ENCODE results near the gene CMTM2.
"Not testable (repeated sequence)": the region's sequence is repeated elsewhere in the genome, so short reads cannot be mapped to it uniquely, and the experiment has no call there.

CMTM2 gene

DNA sequence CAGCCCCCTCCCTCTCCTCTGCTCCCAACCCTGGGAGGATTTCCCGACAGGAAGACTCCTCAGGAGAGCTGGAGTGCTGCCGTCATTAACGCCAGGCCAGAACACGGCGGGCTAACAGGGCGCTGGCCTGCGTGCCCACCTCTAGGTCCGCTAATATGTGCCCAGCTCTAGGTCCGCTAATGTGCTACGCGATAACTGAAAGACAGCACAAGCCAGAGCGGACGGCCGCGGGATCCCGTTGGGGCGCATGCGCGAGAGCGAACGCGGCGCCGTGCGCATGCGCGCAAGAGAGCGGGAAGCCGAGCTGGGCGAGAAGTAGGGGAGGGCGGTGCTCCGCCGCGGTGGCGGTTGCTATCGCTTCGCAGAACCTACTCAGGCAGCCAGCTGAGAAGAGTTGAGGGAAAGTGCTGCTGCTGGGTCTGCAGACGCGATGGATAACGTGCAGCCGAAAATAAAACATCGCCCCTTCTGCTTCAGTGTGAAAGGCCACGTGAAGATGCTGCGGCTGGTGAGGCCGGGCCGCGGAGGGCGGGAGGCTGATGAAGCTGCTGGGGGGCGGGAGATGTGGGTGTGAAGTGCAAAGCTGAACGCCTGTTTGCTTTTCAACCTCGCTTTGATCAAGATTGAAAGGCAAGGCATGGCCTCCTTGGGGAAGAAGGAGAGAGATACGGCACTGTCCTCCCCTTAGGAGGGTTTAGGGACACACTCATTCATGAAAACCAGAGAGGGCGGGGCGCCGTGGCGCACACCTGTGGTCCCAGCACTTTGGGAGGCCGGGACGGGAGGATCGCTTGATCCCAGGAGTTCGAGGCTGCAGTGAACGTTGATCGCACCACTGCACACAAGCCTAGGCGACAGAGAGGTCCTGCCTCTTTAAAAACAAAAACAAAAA is 26.7 kb upstream of the CMTM2 start, which contains the start of gene CKLF:
Gene CKLF, plus strand, starts transcription at position 291 of the 892 bp plus-strand sequence. Its CDS starts 140 bp downstream, at position 431.
- peak; percentile 69 to 73 for DNase-seq (ENCODE audit: low read depth in 2 of 2)

DNA sequence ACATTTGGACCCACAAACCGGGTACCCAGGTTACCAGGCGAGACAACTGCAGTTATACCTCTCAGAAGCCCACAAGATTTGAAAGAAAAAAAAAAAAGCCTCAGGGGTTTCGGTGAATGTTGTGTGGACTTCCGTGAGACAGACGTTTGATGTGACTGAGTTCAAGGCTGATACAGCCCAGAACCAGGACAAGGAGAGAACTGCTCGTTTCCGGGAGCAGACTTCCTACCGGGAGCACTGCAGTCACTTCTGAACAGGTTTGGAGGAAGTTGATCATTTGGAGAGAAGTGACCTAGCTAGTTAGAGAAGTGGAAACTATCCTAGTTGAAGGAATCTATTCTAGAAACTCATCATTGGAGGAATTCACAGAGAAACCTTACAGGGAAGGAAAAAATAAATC is 26.0 kb upstream of the CMTM2 start:
- no peak for DNase-seq (ENCODE audit: low read depth in 2 of 2)

DNA sequence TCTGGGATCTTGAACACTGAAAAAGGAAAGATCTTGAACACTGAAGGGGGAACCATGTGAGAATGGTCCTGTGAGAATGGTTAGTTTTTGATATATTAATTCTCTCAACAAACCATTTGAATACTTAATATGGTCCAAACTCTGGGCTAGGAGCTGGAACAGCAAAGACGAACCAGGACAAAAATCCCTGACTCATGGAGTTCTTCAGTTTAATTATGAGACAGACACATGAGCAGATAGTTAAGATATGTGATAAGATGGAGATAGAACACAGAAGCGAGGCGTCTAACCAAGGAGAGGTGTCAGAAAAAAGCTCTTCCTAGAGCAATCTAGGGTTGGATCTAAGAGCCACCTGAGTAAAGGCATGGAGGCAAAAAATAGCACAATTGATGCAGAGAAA is 25.2 kb upstream of the CMTM2 start:
- no peak for DNase-seq (ENCODE audit: low read depth in 2 of 2)

DNA sequence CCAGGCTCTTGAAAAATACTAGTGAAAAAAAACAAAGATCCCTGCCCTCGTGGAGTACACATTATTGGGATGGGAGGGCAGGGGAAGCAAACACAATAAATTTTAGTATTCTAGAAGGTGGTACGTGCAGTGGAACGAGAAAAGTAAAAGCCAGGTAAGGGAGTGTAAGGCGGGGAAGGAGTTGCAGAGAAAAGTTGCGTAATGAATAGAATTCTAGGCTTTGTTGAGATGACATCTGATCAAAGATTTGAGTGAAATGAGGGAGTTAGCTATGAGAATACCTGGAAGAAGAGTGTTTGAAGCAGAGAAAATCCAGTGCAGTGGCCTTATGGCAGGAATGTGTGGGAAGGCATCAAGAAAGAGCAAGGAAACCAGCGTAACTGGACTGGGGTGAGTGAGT is 24.8 kb upstream of the CMTM2 start:
- no peak for DNase-seq (ENCODE audit: low read depth in 2 of 2)

DNA sequence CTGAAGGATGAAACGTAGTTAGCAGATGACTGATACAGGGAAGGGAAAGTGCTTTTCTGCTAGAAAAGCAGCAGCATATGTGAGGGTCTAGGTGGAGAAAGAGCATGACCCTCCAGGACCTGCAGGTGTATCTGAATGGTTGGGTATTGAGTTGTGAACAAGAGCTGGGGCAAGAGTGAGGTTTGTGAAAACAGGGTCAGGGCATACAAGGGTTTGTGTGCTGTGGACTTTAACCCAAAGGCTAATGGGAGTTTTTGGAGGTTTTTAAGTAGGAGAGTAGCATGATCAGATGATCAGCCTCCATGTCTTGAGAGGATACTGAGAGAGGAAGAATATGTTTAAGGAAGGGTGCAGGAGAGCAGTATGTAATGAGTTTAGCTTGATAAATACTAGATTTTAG is 19.2 kb upstream of the CMTM2 start:
- DNase-seq (ENCODE audit: low read depth in 2 of 2): no peak

DNA sequence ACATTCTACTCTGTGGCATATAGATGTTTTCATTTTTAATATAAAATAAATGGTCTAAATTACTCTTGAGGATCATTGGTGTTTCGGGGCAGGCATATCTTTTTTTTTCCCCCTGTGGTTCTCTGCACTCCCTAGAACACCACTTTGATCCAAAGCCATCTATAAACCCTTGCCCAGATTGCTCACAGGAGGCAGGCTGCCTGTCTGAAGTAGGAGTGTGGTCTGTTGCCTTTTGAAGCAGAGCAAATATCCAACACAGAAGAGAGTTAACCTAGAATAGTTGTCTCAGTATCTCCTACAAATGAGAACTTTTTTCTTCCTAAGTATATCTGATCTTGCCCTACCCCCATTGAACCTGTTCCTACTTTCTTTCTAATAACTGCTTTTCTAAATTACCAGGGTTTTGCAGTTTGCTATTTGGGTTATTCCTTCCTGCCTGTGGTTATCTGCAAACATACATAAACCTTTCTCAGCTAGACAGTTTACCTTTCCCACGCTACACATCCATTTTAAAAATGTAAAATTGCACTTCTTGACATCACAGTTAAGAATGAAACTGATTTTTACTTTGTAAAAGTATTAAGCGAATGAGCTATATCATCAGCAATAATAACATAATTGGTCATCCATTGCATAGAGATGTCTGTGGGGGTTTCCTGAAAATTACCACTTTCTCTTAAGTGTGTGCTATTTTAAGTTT is 17.7 kb upstream of the CMTM2 start:
- no peak for DNase-seq (ENCODE audit: low read depth in 2 of 2)

DNA sequence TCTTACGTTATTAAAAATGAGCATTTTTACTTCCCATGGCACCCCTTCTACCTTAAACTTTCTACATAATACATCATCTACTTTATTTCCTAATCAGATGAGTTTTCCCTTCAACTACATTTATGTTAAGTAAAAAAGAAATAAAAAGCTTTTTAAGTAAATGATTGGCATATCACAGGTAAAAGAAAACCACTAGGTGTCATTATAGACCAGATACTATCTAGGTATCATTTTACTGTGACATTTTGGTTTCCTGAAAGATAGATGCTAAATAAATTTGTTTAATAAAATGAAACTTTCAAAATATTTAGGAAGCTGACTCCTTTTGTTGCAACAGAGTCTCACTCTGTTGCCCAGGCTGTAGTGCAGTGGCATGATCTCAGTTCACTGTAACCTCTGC is 16.9 kb upstream of the CMTM2 start:
- no peak for DNase-seq (ENCODE audit: low read depth in 2 of 2)

DNA sequence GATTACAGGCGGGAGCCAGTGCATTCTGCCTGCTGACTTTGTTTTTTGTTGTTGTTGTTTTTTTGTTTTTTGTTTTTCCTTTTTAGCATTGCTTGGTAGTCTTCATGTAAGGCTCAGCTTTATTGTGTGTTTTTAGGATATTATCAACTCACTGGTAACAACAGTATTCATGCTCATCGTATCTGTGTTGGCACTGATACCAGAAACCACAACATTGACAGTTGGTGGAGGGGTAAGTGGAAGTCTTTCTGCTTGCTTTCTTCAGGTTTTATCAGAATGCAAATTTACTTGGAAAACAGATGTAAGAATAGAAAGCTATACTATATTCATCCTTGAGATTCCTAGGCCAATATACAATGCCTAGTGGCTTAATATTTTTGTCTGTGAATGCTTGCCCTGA is 16.3 kb upstream of the CMTM2 start:
- no peak for DNase-seq (ENCODE audit: low read depth in 2 of 2)

DNA sequence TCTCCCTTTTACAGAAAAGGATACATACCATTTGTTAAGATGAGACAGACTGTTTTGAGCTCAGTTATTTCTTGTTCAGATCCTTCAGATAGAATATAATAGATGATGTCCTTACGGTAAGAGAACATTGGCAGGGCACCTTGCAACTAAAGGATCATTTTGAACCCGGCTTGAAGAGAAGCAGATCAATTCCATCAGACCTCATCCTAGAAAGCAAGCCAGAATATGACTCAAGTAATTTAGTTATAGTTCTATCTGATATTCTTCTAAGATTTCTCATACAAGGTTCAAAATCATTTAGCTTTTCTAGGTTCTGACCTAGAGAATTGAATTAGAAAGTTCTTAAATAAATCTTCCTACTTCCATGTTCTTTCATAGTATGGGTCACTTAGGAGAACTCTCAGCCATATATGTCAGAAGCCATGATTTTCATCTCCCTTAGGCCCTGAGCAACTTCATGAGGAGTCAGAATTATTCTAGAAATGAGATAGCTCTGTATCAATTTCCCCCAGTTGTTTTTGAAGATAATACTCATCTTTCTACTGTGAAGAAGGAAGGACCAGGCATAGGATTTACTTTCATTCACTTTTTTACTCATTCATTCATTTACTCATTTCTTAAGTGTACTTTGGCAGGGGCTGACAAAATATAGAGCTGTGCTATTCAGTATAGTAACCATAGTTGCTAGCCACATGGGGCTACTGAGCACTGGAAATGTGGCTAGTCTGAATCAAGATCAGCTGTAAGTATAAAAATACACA is 15.5 kb upstream of the CMTM2 start:
- no peak for DNase-seq (ENCODE audit: low read depth in 2 of 2)

DNA sequence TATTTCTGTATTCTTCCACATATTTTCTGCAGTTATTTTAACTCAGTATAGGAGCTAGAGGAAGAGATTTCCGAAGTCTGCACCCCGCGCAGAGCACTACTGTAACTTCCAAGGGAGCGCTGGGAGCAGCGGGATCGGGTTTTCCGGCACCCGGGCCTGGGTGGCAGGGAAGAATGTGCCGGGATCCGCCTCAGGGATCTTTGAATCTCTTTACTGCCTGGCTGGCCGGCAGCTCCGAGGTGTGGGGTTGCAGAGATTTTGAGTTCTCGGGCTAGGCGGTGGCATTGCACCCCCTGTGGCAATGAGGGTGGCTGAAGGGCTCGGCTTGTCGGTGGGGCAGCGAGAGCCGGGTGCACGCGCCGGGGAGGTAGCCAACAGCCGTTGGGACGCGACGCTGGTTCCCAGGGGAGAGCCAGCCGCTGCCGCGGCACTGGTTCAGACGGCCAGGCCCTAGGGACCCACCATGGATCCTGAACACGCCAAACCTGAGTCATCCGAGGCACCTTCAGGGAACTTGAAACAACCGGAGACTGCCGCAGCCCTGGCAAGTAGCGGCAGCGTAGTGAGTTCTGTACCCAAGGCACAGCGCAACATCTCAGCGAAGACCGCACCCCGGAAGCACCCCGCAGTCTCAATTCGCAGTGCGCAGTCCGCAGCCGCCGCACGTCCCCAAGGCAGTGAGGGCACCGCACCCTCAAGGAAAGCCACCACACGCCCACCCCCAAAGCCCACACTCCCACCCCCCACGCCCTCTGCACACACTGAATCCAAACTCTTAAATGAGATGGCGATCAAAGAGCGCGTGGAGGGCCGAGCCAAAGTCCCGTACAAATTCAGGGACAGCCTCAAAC is 13.0 kb upstream of the CMTM2 start, which contains the start of gene CMTM1:
Gene CMTM1, plus strand, starts transcription at position 389 of the 851 bp plus-strand sequence. Its CDS starts 75 bp downstream, at position 464.
- DNase-seq (ENCODE audit: low read depth in 2 of 2): no peak

DNA sequence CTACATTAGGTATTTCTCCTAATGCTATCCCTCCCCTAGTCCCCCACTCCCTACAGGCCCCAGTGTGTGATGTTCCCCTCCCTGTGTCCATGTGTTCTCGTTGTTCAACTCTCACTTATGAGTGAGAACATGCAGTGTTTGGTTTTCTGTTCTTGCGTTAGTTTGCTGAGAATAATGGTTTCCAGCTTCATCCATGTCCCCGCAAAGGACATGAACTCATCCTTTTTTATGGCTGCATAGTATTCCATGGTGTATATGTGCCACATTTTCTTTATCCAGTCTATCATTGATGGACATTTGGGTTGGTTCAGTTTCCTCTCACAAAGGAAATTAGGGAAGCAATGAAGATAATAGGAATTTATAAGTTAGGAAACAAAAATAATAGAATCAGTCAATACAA is 12.0 kb upstream of the CMTM2 start:
- not testable (repeated sequence) for DNase-seq (ENCODE audit: low read depth in 2 of 2)

DNA sequence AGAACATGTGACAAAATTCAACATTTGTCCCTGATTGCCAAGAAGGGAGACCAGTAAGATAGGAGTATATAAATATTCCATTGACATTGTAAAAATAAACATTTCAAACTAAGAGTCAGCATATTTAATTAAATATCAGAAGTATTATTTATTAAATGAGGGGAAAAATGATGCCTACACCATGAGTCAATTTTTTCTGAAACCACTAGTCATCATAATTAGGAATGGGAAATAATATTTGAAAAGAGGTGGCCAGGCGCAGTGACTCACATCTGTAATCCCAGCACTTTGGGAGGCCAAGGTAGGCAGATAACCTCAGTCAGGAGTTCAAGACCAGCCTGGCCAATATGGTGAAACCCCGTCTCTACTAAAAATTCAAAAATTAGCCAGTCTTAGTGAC is 10.9 kb upstream of the CMTM2 start:
- DNase-seq (ENCODE audit: low read depth in 2 of 2): no peak

DNA sequence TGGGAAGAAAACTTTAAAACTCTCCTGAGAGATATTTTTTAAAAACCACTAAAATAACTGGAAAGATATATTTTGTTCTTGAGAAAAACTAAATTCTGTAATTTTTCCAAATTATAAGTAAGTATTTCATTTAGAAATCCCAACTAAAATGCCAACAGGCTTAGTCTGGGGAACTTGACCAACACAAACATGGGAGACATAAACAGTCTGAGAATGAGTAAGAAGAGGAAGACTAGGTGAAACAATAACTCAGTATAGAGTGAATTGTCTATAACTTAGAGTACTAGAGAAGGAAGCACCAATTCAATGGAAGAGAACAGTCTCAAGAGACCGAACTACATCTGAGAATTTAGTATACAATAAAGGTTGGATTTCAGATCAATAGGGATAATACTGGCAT is 10.1 kb upstream of the CMTM2 start:
- DNase-seq (ENCODE audit: low read depth in 2 of 2): no peak

DNA sequence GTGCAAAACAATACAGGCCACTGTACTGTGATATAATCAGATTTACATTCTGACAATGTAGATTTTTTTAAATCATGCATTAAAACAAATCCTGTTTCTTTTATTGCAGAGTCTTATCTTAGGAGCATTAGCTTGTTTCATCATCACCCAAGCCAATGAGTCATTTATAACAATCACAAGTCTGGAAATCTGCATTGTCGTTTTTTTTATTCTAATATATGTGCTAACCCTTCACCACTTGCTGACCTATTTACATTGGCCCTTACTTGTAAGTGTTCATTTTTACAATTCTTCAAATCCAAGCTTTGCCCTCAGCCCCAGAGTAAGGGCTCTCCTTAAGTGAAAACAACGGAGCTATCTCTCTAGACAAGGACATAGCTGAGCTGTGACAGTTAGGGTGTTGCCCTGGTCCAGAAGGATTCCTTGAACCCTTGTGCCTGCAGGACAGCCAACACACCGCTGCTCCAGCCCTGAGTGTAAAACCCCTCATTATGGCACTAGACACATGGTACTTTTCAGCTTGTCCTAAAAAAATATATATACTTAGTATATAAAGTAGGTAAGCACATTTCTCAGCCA is 9.3 kb upstream of the CMTM2 start:
- DNase-seq (ENCODE audit: low read depth in 2 of 2): no peak

DNA sequence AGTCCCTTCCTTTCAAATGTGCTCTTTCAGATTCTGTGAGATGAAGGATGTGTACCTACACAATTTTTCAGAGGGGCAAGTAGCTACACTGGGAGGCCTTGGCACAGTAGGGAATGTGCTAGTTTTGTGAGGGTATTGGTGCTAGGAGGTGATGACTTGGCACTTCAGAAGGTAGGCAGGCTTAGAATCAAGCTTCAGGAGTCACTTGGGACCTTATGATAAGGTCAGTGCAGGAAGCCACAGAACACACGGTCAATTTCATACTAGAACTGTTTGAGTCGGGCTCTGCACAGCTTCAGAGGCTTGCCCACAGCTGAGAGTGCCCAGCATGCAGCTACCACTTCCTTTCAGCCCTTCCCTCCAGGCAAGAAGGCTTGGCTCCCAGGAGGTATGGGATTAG is 6.9 kb upstream of the CMTM2 start:
- DNase-seq (ENCODE audit: low read depth in 2 of 2): no peak

DNA sequence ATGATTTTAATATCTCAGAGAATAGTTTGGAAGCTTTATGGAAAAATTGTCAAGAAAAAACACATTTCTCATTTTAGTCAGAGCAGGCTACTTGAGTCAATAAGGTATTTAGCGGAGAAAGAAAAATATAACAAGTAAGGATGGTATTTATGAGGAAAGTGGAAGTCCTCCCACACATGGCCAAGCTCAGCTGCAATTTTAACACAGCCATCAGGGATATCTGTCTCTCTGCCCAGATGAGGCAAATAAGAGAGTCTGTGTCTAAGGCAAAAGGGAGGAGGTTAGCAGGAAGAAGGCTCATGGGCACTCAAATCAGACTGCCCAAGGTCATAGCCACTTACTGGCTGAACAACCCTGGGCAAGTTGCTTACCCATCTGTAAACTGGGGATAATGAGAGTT is 5.2 kb upstream of the CMTM2 start:
- no peak for DNase-seq (ENCODE audit: low read depth in 2 of 2)

DNA sequence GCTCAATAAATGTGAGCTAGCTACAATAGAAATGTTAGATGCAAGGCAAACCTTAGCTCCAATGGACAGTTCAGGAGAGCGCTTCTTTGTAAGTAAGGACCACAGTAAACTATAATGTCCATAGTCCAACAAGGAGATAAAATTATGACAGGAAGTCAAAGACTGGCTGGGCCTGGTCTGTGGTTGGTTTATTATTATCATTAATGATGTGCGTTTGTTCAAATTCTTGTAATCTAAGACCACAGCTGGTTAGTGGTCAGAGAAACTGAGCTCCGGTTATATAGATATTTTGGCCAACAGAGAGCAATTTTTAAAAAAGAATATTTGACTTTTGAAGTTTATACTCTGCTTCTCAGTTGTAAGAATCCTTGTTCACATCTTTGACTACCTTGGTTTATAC is 4.7 kb upstream of the CMTM2 start:
- DNase-seq (ENCODE audit: low read depth in 2 of 2): no peak

DNA sequence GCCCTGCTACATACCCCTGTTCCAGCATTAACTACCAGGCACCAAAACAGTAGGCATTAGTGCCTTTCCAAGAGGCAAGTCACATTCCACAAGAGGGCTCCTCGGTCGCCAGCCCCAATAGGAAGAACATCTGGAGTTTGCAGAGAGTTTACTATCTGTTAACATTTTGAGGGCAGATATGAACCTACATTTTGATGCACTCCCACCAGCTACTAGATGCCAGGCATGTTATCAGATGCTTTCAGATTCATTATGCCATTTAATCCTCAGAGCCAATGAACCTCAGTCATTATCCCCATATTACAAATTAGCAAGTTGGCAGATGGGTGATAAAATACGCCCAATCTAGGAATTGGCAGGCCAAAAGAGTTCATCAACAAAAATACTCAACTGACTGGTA is 4.2 kb upstream of the CMTM2 start:
- no peak for DNase-seq (ENCODE audit: low read depth in 2 of 2)

DNA sequence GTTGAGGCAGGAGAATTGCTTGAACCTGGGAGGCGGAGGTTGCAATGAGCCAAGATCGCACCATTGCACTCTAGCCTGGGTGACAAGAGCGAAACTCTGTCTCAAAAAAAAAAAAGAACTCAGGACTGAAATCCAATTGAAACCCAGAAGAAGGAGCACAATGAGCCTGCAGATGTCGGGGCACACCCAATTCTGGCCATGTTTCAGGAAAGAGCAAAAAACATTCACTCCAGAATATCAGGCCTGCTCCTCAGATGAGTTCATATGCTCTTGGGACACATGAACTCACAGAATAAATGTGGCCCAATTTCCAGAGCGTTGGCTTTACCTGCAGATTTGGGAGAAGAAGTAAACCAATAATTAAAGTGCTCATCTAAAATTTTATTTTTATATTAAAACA is 3.0 kb upstream of the CMTM2 start:
- no peak for DNase-seq (ENCODE audit: low read depth in 2 of 2)

DNA sequence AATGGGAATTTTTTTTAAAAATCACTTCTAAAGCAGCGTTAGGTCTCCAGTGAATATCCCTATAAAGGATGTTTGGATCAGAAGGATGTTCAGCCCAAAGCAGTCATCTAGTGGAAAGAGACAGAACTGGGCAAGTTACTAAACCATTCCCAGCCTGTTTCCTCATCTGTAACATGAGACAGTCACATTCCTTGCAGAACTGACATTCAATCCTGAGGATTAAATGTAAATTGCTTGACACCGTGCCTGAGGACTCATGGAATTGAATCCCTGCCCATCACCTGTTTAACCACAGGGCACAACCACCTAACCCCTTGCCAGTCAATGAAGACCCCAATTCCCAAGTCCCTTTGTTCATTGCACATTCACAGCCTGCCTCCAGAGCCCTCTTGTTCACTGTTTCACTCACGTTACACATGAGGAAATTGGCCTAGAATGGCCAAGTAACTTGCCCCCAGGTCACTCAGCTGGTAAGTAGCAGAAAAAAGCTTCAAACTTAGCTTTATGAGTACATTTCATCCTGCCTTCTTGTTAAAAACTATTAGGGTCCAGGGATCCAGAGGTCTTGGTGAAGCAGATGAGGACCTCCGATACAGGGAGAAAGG is 1.4 kb downstream of the CMTM2 start:
- peak in 1 of 2 experiments; percentile 42 for DNase-seq (ENCODE audit: low read depth in 2 of 2)

Data from fibroblast of skin of left biceps (primary cell).